Heart left ventricle (tissue), 16 donors: ENCODE data around the gene SGSH. TPM values are rescaled to one million over a fixed set of nuclear protein-coding genes. Genes with fewer than 3 reads are reported as not detected.

Experiments
- ATAC-seq, 4 donors: fragments of 200-7000 bp; cut with Tn5 transposase; one replicate each; pipeline ENCODE4 v1.9.1; 2020 to 2022; ENCODE audit warnings: moderate library complexity in 4 of 4, mild to moderate bottlenecking in 3 of 4, moderate number of reproducible peaks in 1 of 4
- DNase-seq, 5 donors: peaks; one replicate each; pipeline ENCODE4 v3.0.0-alpha.2; 2020
- H3K27ac ChIP-seq, 12 donors: fragments of 200-600 bp; sonication (generic) in 4 of 12; one replicate each; pipeline versions ENCODE4 v1.5.0 to v1.8.0; 2016 to 2022; ENCODE audit warnings: mild to moderate bottlenecking in 2 of 12
- H3K27me3 ChIP-seq, 9 donors: fragments of 200-600 bp; sonication (generic) in 2 of 9; one replicate each; pipeline versions ENCODE4 v1.5.1 to v1.8.0; 2016 to 2022; ENCODE audit warnings: mild to moderate bottlenecking in 3 of 9
- H3K36me3 ChIP-seq, 9 donors: fragments of 200-600 bp; sonication (generic) in 2 of 9; one replicate each; pipeline versions ENCODE4 v1.5.0 to v1.8.0; 2018 to 2022; ENCODE audit warnings: mild to moderate bottlenecking in 2 of 9
- H3K4me1 ChIP-seq, 12 donors: fragments of 200-600 bp; sonication (generic) in 4 of 12; one replicate each; pipeline versions ENCODE4 v1.5.0 to v1.8.0; 2016 to 2022; ENCODE audit warnings: mild to moderate bottlenecking in 3 of 12
- H3K4me3 ChIP-seq, 12 donors: fragments of 200-600 bp; sonication (generic) in 4 of 12; one replicate each; pipeline versions ENCODE4 v1.5.0 to v1.8.0; 2017 to 2022; ENCODE audit warnings: mild to moderate bottlenecking in 9 of 12, moderate library complexity in 4 of 12
- H3K9me3 ChIP-seq, 12 donors: fragments of 200-600 bp; sonication (generic) in 4 of 12; one replicate each; pipeline versions ENCODE4 v1.5.0 to v1.8.0; 2016 to 2022; ENCODE audit warnings: mild to moderate bottlenecking in 1 of 12
- CTCF ChIP-seq, 12 donors: fragments of 200-600 bp; sonication (generic) in 4 of 12; IDR thresholded peaks; one replicate each; pipeline versions ENCODE4 v1.5.0 to v1.8.0; 2018 to 2022; ENCODE audit warnings: antibody characterized with exemption in 12 of 12, mild to moderate bottlenecking in 5 of 12
- POLR2A ChIP-seq, 2 donors: fragments of 450-650 bp; IDR thresholded peaks; one replicate each; pipeline ENCODE4 v1.6.1; 2017; ENCODE audit warnings: antibody characterized with exemption in 2 of 2, mild to moderate bottlenecking in 2 of 2, moderate library complexity in 2 of 2
- WGBS, 4 donors: extraction: QIAGEN DNeasy Blood & Tissue Kit in 2 of 4; methylation state at CpG; one replicate each; pipeline versions ENCODE4 v1.1.5 to v1.1.7; 2013 to 2018; 5-methylcytosine and 5-hydroxymethylcytosine counted together
- intact Hi-C, 10 donors: fragments of 100-400 bp; cut with DNase I; formaldehyde crosslinking; loops; one replicate each; pipeline versions ENCODE4 v1.11.1 to v1.14.2; 2022
- polyA plus RNA-seq, 2 donors: library from polyadenylated mRNA; stranded (reverse); fragments of 200-250 nt; gene quantifications; one replicate each; pipeline ENCODE4 v1.2.3, GENCODE V29; 2013
- total RNA-seq, 9 donors: library from RNA; depleted of rRNA in 2 of 9; stranded (reverse); fragments of >200 nt in 2 of 9; fragmentation: NEBNext Ultra II Directional in 3 of 9; extraction: Animal tissue kit (Norgen Biotek cat#: 25700) in 3 of 9; gene quantifications; one replicate each; pipeline versions ENCODE4 v1.1.0 to v1.2.4, GENCODE V29; 2016 to 2023
- donor health status: ischemic (EF 13 %, LVEDD 7.1; RV severe dilation, severe dysfunction).
- donor health status: healthy with polysubstance abuse.
- donor health status: DM: no; HTN: yes; CAD: no.
- donor health status: DM: no; HTN: no; CAD: no.
- donor health status: ischemic (EF 25% LVEDD 6.9; RV normal size, moderate dysfunction).
- donor health status: ischemic (EF 25% LVEDD 5.7; RV mildly dilated, moderate dysfunction).
- donor health status: healthy.
- donor health status: DM: yes; HTN: yes; CAD: no.
- donor health status: ischemic (EF 35%, LVEDD 5.7; RV mildly dilated, moderate dysfunction).
- donor health status: nonischemic (EF 11% LVEDD 7.7; RV severe dilation, severe dysfunction).
- donor health status: DM: yes; HTN: yes; CAD: no.
- donor health status: PGD.
- donor health status: ischemic (EF 29% LVEDD 5.4; RV normal size, mild dysfunction).
- donor health status: nonischemic (EF 23%, LVEDD 6.1; RV moderate dilation, normal function).

The SGSH gene
- total and polyA plus RNA-seq, 11 donors: 6.4 to 27.0 (median 13.4) TPM

GRCh38 chr17:80242505-80242904 is 22.4 kb upstream of the SGSH start:
- H3K27ac ChIP-seq: no peak overlapping the region
- DNase-seq: no peak
- TF ChIP-seq POLR2A (IDR thresholded peaks at IDR 0.05) (no peak), CTCF (IDR thresholded peaks at IDR 0.05) (no peak)

GRCh38 chr17:80237386-80237785 is 17.3 kb upstream of the SGSH start:
- ATAC-seq (no peak), DNase-seq (no peak)
- TF ChIP-seq POLR2A (IDR thresholded peaks at IDR 0.05) (no peak), CTCF (IDR thresholded peaks at IDR 0.05) (no peak)
- intact Hi-C loops: no loop called here
- no peak overlapping the region for H3K4me3 ChIP-seq
- H3K36me3 ChIP-seq: peaks cover 0 to 89% (median 62%) of the 10 kb centered on the region in 9 donors
- no peak overlapping the region for H3K27ac ChIP-seq
- 96 to 98% (median 97%) methylated on average over 10 of the region's 10 CpGs for WGBS, 4 donors
- no peaks in the 10 kb centered on the region for H3K4me1 ChIP-seq
- H3K9me3 ChIP-seq: peaks cover 0 to 20% (median 14%) of the 10 kb centered on the region in 12 donors
- H3K27me3 ChIP-seq: no peaks in the 10 kb centered on the region

More at GRCh38 chr17:80242505-80242904, 22.4 kb upstream of the SGSH start:
- no peak for ATAC-seq
- Histone ChIP-seq H3K27me3 (no peaks in the 10 kb centered on the region), H3K9me3 (no peaks in the 10 kb centered on the region), H3K4me1 (peaks cover 0 to 4% (median 0%) of the 10 kb centered on the region in 12 donors), H3K4me3 (no peak overlapping the region), H3K36me3 (peaks cover 0 to 84% (median 47%) of the 10 kb centered on the region in 9 donors)
- intact Hi-C loops: no loop called here
- 82 to 92% (median 86%) methylated on average over 13 to 14 of the region's 14 CpGs for WGBS, 4 donors

DNA sequence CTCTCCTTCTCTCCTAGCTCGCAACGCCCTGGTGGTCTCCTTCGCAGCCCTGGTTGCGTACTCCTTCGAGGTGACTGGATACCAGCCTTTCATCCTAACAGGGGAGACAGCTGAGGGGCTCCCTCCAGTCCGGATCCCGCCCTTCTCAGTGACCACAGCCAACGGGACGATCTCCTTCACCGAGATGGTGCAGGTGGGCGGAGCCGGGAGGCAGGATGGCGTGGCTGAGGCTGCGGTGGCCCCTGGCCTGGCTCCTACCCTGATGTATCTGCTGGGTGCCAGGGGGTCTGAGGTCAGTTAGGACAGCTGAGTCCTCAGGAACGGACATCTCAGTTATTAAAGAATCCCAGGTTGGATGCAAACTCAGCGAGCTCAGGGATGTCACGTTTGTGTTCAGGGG is 16.8 kb upstream of the SGSH start:
- no peak for TF ChIP-seq POLR2A (IDR thresholded peaks at IDR 0.05)
- TF ChIP-seq CTCF (IDR thresholded peaks at IDR 0.05): no peak
- Histone ChIP-seq H3K4me1 (no peaks in the 10 kb centered on the region), H3K27ac (no peak overlapping the region), H3K9me3 (peaks cover 0 to 24% (median 18%) of the 10 kb centered on the region in 12 donors), H3K4me3 (no peak overlapping the region), H3K36me3 (peaks cover 0 to 89% (median 57%) of the 10 kb centered on the region in 9 donors), H3K27me3 (no peaks in the 10 kb centered on the region)
- WGBS, 4 donors: 88 to 90% (median 89%) methylated on average over 14 to 17 of the region's 17 CpGs
- ATAC-seq (no peak), DNase-seq (no peak)
- intact Hi-C loops: no loop called here

DNA sequence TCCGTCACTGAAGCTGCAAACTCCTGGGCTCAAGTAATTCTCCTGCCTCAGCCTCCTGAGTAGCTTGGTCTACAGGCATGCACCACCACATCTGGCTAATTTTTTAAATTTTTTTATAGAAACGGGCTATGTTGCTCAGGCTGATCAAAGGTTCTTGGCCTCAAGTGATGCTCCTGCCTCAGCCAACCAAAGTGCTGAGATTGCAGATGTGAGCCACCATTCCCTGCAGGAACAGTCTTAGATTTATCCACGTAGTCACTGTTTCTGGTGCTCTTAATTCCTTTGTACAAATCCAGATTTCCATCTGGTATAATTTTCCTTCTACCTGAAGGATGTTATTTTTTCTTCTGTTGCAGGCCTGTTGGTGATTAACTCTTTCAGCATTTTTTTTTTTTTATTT is 13.1 kb upstream of the SGSH start:
- no peak overlapping the region for H3K4me3 ChIP-seq
- no peak for ATAC-seq
- no peaks in the 10 kb centered on the region for H3K27me3 ChIP-seq
- H3K9me3 ChIP-seq: peaks cover 0 to 32% (median 23%) of the 10 kb centered on the region in 12 donors
- H3K4me1 ChIP-seq: no peaks in the 10 kb centered on the region
- no peak for DNase-seq
- TF ChIP-seq CTCF (IDR thresholded peaks at IDR 0.05) (no peak), POLR2A (IDR thresholded peaks at IDR 0.05) (no peak)
- H3K27ac ChIP-seq: no peak overlapping the region
- intact Hi-C loops: no loop called here
- WGBS, 4 donors: 89 to 98% (median 97%) methylated on average over 3 of the region's 3 CpGs
- H3K36me3 ChIP-seq: peaks cover 0 to 75% (median 48%) of the 10 kb centered on the region in 9 donors
